HG03558 (cell line): ENCODE measurements around the gene PWP2.
A peak's percentile ranks its signal among the peaks of the same experiment; 100 is the strongest.

ENCODE experiments used
- ATAC-seq: cut with Tn5 transposase; IDR thresholded peaks from one replicate; pipeline ENCODE4 v1.9.1; 2021; ENCODE audit warnings: moderate number of reproducible peaks; ENCODE audit not compliant: unreplicated experiment; ENCODE audit errors: extremely low read depth

PWP2 gene

DNA sequence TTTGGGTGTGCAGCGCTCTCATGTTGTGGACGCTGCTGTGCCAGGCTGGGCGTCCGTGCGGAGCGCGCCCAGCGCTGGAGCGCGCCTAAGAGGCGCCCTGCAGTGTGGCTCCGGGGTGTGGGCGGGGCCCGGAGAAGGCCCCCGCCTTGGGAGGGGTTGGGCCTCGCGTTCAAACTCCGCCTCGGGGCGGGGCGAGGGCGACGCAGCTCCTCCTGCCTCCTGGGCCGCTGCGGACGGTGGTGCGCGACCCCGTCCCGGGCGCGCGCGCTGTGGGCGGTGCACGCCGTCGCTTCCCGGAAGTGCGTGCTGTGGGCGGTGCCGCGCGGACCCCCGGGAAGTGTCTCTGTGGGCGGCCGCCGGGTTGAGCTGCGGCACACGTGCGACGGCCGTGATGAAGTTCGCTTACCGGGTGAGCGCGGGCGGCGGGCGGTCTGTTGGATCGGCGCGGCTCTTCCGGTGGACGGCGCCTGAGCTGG is at the start of gene PWP2:
Gene PWP2 (plus strand): TSS at position 374 of the 476 bp plus-strand sequence. CDS start 18 bp downstream, at position 392.
- peak; percentile 61 for ATAC-seq

GRCh38 chr21:44057960-44058651 is 49.1 kb upstream of the PWP2 start:
- no peak for ATAC-seq

DNA sequence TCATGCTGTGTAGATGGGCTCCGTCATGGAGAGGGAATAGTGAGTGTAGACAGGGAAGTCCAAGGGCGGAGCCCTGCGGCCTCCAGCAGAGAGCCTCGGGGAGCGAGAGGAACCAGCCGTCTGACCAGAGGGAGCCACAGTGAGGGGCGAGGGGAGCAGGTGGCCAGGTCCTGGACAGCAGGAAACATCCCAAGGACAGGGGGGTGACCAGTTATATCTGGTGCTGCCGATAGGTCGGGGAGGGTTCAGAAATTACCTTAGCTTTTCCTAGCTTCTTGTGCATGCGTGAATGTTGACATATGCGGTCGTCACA is 48.6 kb upstream of the PWP2 start:
- ATAC-seq = no peak

- no peak for ATAC-seq
Observed at GRCh38 chr21:44058981-44059380, 48.2 kb upstream of the PWP2 start.

- no peak for ATAC-seq
Observed at GRCh38 chr21:44059710-44060109, 47.5 kb upstream of the PWP2 start.

DNA sequence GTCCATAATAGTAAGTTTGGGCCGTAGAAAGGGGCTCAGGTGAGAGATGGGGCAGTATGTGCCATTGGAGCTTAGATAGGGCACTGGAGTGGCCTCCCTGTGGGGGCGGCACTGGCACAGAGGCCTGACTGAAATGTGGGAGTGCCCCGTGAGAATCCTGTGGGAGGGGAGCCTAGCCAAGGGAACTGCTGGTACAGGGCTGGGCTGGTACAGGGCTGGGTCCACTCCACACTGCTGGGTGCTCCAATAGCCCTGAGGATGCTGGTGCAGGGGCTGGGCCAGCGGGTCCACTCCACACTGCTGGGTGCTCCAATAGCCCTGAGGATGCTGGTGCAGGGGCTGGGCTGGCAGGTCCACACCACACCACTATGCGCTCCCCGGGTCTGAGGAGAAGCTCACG is 44.8 kb upstream of the PWP2 start:
- ATAC-seq = no peak

DNA sequence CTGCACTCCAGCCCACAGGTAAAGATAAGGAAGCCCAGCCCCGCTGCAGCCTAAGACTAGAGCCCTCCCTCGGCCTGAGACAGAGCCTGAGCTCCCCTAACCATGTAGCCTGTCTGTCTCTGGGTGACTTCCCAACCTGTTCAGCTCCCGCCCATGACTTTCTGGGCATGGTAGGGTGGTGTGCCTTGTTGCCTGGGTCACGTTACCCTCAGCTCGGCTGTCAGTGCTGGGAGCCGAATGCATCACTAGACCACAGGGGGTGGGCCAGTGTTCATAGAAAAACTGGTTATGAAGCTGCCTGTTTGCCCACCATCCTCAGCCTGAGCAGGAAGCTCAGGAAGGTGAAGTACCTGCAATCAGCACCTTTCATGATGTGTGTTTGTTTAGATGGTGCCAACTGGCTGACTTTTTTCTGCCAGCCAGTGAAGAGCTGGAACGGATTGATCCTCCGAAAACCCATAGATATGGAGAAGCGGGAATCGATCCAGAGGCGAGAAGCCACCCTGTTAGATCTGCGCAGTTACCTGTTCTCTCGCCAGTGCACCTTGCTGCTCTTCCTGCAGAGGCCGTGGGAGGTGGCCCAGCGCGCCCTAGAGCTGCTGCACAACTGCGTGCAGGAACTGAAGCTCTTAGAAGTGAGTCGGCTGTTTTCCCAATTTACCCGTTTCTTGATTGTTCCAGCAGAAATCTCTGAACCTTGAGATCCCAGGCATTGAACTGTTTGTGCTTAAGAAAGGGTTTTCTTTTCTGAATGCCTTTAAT is 43.9 kb upstream of the PWP2 start:
- no peak for ATAC-seq

DNA sequence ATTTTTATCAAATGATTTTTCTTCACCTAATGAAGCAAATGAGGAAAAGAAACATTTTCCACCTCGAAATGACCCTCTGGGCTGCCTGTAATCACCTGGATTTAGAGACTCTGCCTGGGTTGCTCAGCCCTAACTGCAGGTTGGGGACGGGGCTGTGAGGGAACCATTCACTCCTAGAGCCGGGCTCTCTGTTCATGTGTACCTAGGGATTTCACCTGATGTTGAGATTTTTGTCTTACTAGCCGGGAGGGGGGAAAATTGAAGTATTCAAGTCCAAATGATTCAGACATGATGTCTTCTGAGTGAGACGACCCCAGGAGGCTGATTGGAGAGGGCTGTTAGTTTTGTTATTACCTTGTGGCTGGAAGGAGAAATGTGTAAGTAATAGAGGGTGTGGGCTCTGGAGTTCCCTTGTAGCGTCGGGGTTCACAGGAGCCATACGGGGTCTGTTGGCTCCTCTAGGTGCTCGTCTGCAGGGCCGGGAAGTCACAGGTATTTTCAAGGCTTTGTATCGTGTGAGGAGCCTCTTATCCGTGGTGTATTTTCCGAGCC is 42.3 kb upstream of the PWP2 start:
- ATAC-seq = no peak

- ATAC-seq = no peak
Observed at GRCh38 chr21:44065428-44065827, 41.8 kb upstream of the PWP2 start.

DNA sequence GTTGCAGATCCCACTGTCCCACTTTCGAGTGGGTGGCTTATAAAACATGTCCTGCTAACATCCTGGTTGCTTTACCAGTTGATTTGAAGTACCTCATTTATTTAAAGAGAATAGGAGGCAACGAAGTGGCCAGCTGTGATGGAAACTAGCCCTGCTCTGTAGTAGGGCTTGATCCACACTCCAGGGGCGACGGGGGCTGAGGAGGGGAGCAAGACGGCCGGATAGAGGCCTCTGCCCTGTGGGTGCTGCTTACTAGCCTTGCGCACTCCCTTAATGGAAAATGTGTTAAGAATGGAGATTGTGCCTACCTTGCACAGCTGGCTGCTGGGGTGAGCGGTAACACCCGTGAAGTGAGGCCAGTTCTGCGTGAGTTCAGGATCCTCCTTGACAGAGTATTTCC is 41.1 kb upstream of the PWP2 start:
- ATAC-seq = no peak

GRCh38 chr21:44067011-44067839 is 40.0 kb upstream of the PWP2 start:
- ATAC-seq = no peak

- no peak for ATAC-seq
Observed at GRCh38 chr21:44070391-44070790, 36.8 kb upstream of the PWP2 start.

- no peak for ATAC-seq
Observed at GRCh38 chr21:44071359-44072104, 35.7 kb upstream of the PWP2 start.

GRCh38 chr21:44072111-44072510 is 35.1 kb upstream of the PWP2 start:
- ATAC-seq = no peak

DNA sequence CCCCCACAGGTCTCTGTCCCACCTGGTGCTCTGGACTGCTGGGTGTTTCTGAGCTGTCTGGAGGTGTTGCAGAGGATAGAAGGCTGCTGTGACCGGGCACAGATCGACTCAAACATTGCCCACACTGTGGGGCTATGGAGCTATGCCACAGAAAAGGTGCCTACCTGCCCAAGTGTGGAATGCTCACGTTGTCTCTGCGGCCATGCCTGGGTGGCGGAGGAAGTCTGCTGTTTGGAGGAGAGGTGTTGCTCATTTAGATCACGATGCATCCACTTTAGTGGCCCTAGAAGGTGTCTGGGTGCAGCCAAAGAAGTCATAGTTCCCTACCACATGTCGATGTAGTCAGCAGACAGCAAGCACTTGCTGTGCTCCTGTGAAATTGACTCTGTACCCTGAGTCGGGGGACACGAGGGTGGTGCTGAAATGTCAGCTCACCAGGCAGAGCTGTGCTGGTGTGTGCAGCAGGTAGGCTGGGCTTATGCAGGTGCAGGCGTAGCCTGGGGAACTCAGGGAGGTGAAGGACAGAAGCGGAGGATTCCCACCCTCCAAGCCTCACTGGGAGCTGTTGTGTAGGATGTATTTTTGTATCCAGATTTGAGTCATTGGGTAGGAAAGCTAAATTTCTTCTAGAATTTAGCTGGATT is 32.8 kb upstream of the PWP2 start:
- ATAC-seq = no peak

- no peak for ATAC-seq
Observed at GRCh38 chr21:44076316-44076715, 30.9 kb upstream of the PWP2 start.

GRCh38 chr21:44078411-44078981 is 28.7 kb upstream of the PWP2 start:
- ATAC-seq = no peak

GRCh38 chr21:44079446-44079845 is 27.8 kb upstream of the PWP2 start:
- no peak for ATAC-seq

DNA sequence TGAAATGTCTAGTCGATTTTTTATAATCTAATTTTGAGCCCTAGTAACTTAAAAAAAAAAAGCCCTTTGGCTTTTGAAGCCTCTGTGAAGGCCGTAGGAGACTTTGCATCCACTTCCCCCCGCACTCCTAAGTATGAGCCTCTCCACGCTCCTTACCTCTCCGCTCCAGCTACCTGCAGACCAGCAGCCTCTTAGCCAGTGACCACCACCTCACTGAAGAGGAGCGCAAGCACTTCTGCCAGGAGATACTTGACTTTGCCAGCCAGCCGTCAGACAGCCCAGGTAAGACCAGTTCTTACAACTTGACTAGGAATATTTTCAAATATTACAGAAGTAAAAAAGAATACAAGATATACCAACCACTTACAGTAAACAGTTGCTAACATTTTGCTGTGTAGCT is 27.4 kb upstream of the PWP2 start:
- ATAC-seq = no peak
